Breast epithelium (tissue), 3 donors: Measurements from ENCODE around the gene TVP23C.
"Not testable (repeated sequence)": the region's sequence is repeated elsewhere in the genome, so short reads cannot be mapped to it uniquely, and the experiment has no call there.

Source experiments
- CTCF ChIP-seq, 3 donors: fragments of 450-650 bp; IDR thresholded peaks; one replicate each; pipeline ENCODE4 v1.5.1; 2016 to 2017; ENCODE audit warnings: antibody characterized with exemption in 3 of 3, mild to moderate bottlenecking in 3 of 3, moderate library complexity in 3 of 3
- POLR2AphosphoS5 ChIP-seq, 3 donors: sonication (generic); formaldehyde crosslinking; IDR thresholded peaks; one replicate each; pipeline ENCODE4 v1.6.1; 2017; ENCODE audit warnings: antibody characterized with exemption in 3 of 3

GRCh38 chr17:15540371-15541219 is 22.7 kb downstream of the TVP23C start:
- not testable (repeated sequence) for TF ChIP-seq CTCF, POLR2AphosphoS5 (IDR thresholded peaks at IDR 0.05)
